Keratinocyte (primary cell): ENCODE results near the gene FRAS1. TPM values are rescaled to one million over a fixed set of nuclear protein-coding genes. Genes with fewer than 3 reads are reported as not detected.

ENCODE experiments used
- DNase-seq: peaks from one replicate; pipeline ENCODE4 v3.0.0-alpha.2; 2011; ENCODE audit warnings: low read depth, missing footprints, low spot score
- FAIRE-seq: peaks from 2 replicates; lab custom pipeline; 2011; peaks lifted over from hg19 to GRCh38; lab: Jason Lieb, UNC
- H2AFZ ChIP-seq: 2 replicates; pipeline ENCODE4 v1.6.0; 2012; ENCODE audit warnings: low read length, control low read depth, inconsistent platforms; ENCODE audit not compliant: control insufficient read depth
- H3K27ac ChIP-seq: 2 replicates; pipeline ENCODE4 v1.5.1; 2011; ENCODE audit warnings: low read length; ENCODE audit not compliant: control insufficient read depth, insufficient read depth
- H3K27me3 ChIP-seq: 3 replicates; pipeline ENCODE4 v1.6.0; 2011; ENCODE audit warnings: low read length; ENCODE audit not compliant: control insufficient read depth, insufficient read depth; ENCODE audit errors: extremely low read depth
- H3K36me3 ChIP-seq, 2 experiments: 2 replicates in 1 of 2; 3 replicates in 1 of 2; pipeline ENCODE4 v1.5.1; 2011; ENCODE audit warnings: low read length in 2 of 2, mild to moderate bottlenecking in 1 of 2; ENCODE audit not compliant: control insufficient read depth in 2 of 2, insufficient read depth in 2 of 2; ENCODE audit errors: extremely low read depth in 1 of 2
- H3K4me1 ChIP-seq: 3 replicates; pipeline ENCODE4 v1.5.1; 2011; ENCODE audit warnings: low read length; ENCODE audit not compliant: control insufficient read depth, insufficient read depth; ENCODE audit errors: extremely low read depth
- H3K4me2 ChIP-seq: 3 replicates; pipeline ENCODE4 v1.6.0; 2011; ENCODE audit warnings: low read depth, low read length; ENCODE audit not compliant: control insufficient read depth, insufficient read depth; ENCODE audit errors: extremely low read depth
- H3K4me3 ChIP-seq, 3 experiments: fragments of 200-600 bp in 1 of 3; sonication (generic) in 1 of 3; 2 replicates in 2 of 3; 3 replicates in 1 of 3; pipeline ENCODE4 v1.5.1; 2011 to 2016; ENCODE audit warnings: low read length in 3 of 3, mild to moderate bottlenecking in 3 of 3, control low read depth in 2 of 3, inconsistent platforms in 1 of 3, low read depth in 1 of 3, mixed read lengths in 1 of 3, mixed run types in 1 of 3, moderate library complexity in 1 of 3; ENCODE audit not compliant: control insufficient read depth in 2 of 3, insufficient read depth in 2 of 3; ENCODE audit errors: extremely low read depth in 1 of 3
- H3K79me2 ChIP-seq: 2 replicates; pipeline ENCODE4 v1.6.0; 2012; ENCODE audit warnings: low read length; ENCODE audit not compliant: control insufficient read depth, insufficient read depth
- H3K9ac ChIP-seq: 3 replicates; pipeline ENCODE4 v1.6.0; 2011; ENCODE audit warnings: low read length; ENCODE audit not compliant: control insufficient read depth, insufficient read depth; ENCODE audit errors: extremely low read depth
- H3K9me1 ChIP-seq: 3 replicates; pipeline ENCODE4 v1.6.0; 2011; ENCODE audit warnings: low read length; ENCODE audit not compliant: control insufficient read depth, insufficient read depth; ENCODE audit errors: extremely low read depth
- H3K9me3 ChIP-seq: 2 replicates; pipeline ENCODE4 v1.5.1; 2012; ENCODE audit warnings: low read depth, low read length; ENCODE audit not compliant: control insufficient read depth
- H4K20me1 ChIP-seq: 3 replicates; pipeline ENCODE4 v1.6.0; 2011; ENCODE audit warnings: low read length; ENCODE audit not compliant: control insufficient read depth, insufficient read depth; ENCODE audit errors: extremely low read depth
- EZH2 ChIP-seq: IDR thresholded peaks from one replicate; pipeline ENCODE4 v1.6.1; 2012; ENCODE audit warnings: inconsistent platforms, mild to moderate bottlenecking, low read length, moderate library complexity
- dilution Hi-C: fragments of 300-500 bp; cut with MboI; formaldehyde crosslinking; loops from one replicate; pipeline ENCODE4 v1.7.0; 2020; ENCODE audit warnings: low sequenced_read_pairs; ENCODE audit not compliant: extremely low pct_ligation_motif_present
- polyA plus RNA-seq, 5 experiments: library from polyadenylated mRNA; depleted of rRNA in 3 of 5; stranded (reverse) in 3 of 5; stranded (forward) in 1 of 5; unstranded in 1 of 5; fragments of >200 nt; gene quantifications; 1 replicate in 1 of 5; 2 replicates in 3 of 5; 3 replicates in 1 of 5; pipeline versions ENCODE4 v1.2.1 to v1.2.3, GENCODE V29; 2011 to 2012; ENCODE audit warnings: missing spikeins in 2 of 5, low read depth in 1 of 5, low replicate concordance in 1 of 5
- TF ChIP-seq, protein P1 (sequence below), 3 experiments: IDR thresholded peaks in 1 of 3; conservative IDR thresholded peaks in 1 of 3; optimal IDR thresholded peaks in 1 of 3; 2 replicates in 2 of 3; 3 replicates in 1 of 3; pipeline versions ENCODE3 to v1.5.1; 2011; ENCODE audit warnings: low read length in 3 of 3, mild to moderate bottlenecking in 3 of 3, moderate library complexity in 2 of 3, control low read depth in 1 of 3, inconsistent platforms in 1 of 3; ENCODE audit not compliant: insufficient read depth in 2 of 3; ENCODE audit errors: extremely low read depth in 1 of 3

Gene FRAS1
- polyA plus RNA-seq, 1 donor (not counting 4 experiments of a cell fraction or from before 2014, with no cell fraction given): 3.5 TPM

DNA sequence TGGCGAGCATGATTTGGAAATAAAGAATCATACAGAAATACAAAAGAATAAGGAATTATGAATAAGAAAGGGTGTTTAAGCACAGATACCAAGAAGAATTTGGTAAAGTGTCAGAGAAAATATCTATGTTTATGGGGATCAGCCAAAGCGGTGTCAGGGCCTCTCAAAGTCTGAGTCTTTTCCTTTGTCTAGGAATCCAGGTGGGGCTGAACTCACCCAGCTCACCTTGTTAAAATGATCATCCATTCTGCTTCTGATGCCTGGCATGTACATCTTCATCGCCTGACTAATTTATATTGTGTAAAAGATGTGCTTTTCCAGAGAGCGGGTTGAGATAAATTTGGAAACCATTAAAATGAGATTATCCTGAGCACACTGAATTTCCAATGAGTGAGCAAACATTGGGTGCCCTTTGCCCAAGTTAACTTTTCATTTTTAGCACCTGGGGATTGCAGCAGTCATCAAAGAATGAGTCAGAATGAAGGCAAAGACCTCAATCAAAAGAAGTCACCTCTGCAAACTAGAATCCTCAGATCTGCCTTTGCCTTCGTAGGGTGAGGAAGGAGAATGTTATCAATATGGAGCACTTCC, 352.6 kb downstream of the FRAS1 start:
- Histone ChIP-seq H4K20me1 (no peaks in the 10 kb centered on the region), H3K4me2 (no peak overlapping the region), H3K9ac (no peak overlapping the region), H3K4me3 (no peak overlapping the region), H3K27me3 (no peaks in the 10 kb centered on the region), H3K9me1 (no peaks in the 10 kb centered on the region), H3K27ac (no peak overlapping the region), H3K4me1 (no peaks in the 10 kb centered on the region), H3K79me2 (no peaks in the 10 kb centered on the region), H3K9me3 (no peaks in the 10 kb centered on the region), H3K36me3 (no peaks in the 10 kb centered on the region), H2AFZ (no peak overlapping the region)
- TF ChIP-seq EZH2: no peak
- TF ChIP-seq, protein P1, sequence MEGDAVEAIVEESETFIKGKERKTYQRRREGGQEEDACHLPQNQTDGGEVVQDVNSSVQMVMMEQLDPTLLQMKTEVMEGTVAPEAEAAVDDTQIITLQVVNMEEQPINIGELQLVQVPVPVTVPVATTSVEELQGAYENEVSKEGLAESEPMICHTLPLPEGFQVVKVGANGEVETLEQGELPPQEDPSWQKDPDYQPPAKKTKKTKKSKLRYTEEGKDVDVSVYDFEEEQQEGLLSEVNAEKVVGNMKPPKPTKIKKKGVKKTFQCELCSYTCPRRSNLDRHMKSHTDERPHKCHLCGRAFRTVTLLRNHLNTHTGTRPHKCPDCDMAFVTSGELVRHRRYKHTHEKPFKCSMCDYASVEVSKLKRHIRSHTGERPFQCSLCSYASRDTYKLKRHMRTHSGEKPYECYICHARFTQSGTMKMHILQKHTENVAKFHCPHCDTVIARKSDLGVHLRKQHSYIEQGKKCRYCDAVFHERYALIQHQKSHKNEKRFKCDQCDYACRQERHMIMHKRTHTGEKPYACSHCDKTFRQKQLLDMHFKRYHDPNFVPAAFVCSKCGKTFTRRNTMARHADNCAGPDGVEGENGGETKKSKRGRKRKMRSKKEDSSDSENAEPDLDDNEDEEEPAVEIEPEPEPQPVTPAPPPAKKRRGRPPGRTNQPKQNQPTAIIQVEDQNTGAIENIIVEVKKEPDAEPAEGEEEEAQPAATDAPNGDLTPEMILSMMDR (optimal IDR thresholded peaks at IDR 0.05 in 1 of 3, IDR thresholded peaks at IDR 0.05 in 1 of 3, conservative IDR thresholded peaks at IDR 0.05 in 1 of 3; ENCODE audit: extremely low read depth in 1 of 3, insufficient read depth in 2 of 3, low read length in 3 of 3): no peak
- dilution Hi-C loops: no loop called here
- FAIRE-seq (no peak), DNase-seq (no peak)

DNA sequence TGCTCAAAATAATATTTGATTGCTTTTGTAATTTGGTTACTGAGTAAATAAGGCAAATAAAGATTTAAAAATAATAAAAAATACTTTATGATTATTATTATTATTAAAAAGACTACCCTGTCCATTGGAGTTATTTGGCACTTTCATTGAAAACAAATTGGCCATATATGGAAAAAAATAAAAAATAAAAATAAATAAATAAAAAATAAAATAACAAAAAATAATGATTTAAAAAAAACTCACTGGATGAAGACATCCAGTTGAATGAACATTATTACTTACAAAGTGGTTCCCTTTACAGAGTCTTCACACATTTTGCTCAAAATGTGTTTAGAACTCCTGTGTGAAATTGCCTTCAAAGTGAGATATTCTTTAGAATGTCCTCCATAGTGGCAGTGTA, 353.1 kb downstream of the FRAS1 start:
- DNase-seq: no peak
- no peaks in the 10 kb centered on the region for H3K27me3 ChIP-seq
- no peaks in the 10 kb centered on the region for H3K36me3 ChIP-seq
- H2AFZ ChIP-seq: no peak overlapping the region
- FAIRE-seq: no peak
- no peak for TF ChIP-seq EZH2
- TF ChIP-seq, protein P1 (optimal IDR thresholded peaks at IDR 0.05 in 1 of 3, IDR thresholded peaks at IDR 0.05 in 1 of 3, conservative IDR thresholded peaks at IDR 0.05 in 1 of 3; ENCODE audit: extremely low read depth in 1 of 3, insufficient read depth in 2 of 3, low read length in 3 of 3): no peak
- no peaks in the 10 kb centered on the region for H3K9me1 ChIP-seq
- no peaks in the 10 kb centered on the region for H3K79me2 ChIP-seq
- H3K27ac ChIP-seq: no peak overlapping the region
- no peaks in the 10 kb centered on the region for H3K4me1 ChIP-seq
- H4K20me1 ChIP-seq: no peaks in the 10 kb centered on the region
- H3K4me3 ChIP-seq: no peak overlapping the region
- no peak overlapping the region for H3K9ac ChIP-seq
- no peaks in the 10 kb centered on the region for H3K9me3 ChIP-seq
- dilution Hi-C loops: no loop called here
- H3K4me2 ChIP-seq: no peak overlapping the region
